ENCODE data around the gene PLD5. TPM values are rescaled to one million over a fixed set of nuclear protein-coding genes. Genes with fewer than 3 reads are reported as not detected.
"Not testable (repeated sequence)": the region's sequence is repeated elsewhere in the genome, so short reads cannot be mapped to it uniquely, and the experiment has no call there.

Gene PLD5
- total RNA-seq, 1 donor from 2014 or later, result 0.24 TPM

DNA sequence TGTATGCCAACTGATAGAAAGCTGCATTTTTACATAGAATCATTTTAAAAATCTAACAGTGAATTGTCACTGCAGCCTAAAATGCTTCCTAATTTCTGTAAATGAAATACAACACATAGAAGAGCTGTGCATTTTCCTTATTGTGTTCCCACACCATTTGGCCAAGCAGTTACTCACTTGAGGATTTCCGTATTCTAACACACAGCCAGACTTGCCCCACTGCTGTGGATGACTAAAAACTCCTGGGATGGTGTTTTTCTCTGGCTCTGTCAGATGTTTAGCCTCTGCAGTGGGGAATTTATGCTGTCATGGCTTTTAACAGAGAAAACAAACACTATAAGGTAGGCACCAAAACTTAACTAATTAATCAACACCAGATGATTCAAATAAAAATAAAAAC is 209.6 kb downstream of the PLD5 start:
- DNase-seq (ENCODE audit: low spot score); intact Hi-C loops (cut with DNase I): not testable (repeated sequence)

DNA sequence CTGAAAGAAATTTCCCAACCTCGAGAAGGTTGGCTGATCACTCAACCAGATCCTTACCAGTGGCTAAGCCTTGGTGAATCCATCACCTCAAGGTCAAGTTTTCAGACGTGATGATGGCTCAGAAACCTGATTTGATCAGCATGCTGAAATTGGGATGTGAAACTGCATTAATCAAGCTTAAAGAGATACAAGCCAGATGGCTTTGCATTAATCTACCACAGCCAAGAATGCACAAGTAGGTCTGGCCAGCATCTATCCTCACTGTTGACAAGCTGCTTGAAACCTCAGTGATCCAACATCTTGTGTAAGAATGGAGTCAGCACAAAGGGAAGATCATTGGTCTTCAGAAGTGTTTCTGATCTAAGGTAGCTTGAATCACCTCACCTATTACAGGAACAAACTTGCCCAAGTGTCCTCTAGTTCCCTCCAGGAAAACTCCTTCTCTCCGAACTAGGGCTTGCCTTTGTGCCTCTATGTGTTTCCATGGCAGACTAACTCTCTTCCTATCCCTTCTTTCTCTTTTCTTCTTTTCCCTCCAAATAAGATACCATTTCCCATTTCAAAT is 210.3 kb downstream of the PLD5 start:
- DNase-seq (ENCODE audit: low spot score); intact Hi-C loops (cut with DNase I): not testable (repeated sequence)

DNA sequence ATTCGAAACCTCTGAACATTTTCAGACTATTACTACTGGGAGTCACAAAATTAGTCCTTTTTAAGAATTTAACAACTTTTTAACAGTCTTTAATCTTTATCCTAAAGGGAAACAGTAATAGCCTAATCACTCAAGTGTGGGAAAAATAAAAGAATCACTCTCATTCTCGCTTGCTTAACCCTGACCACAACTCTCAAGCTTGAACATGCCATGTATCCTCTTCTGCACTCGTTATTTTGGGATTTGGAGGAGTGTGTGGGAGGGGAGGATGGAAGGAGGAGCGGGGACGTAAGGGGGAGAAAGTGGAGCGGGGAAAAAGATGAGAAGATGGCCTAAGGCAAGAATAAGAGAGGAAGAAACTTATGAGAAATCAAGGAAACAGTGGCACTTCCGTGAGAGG is 215.8 kb downstream of the PLD5 start:
- DNase-seq (ENCODE audit: low spot score); intact Hi-C loops (cut with DNase I): not testable (repeated sequence)

DNA sequence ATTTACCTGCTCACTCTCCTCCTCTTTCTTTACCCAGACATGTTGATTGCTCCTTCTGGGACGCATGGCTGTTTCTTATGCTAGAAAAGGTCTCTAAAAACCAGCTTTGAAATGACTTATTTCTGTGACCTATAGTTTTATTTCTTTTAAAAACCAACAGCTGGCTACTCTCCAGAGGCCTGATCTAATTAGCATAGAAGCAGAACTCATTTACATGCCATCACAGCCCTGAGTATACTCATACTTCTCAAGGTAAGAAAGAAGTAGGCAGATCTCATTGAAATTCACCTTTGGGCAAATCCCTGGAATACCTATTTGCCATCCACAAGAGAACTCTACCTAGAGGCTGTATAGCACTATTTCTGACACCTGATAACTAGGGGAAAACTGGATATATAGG is 230.7 kb downstream of the PLD5 start:
- intact Hi-C loops (cut with DNase I); DNase-seq (ENCODE audit: low spot score): not testable (repeated sequence)

DNA sequence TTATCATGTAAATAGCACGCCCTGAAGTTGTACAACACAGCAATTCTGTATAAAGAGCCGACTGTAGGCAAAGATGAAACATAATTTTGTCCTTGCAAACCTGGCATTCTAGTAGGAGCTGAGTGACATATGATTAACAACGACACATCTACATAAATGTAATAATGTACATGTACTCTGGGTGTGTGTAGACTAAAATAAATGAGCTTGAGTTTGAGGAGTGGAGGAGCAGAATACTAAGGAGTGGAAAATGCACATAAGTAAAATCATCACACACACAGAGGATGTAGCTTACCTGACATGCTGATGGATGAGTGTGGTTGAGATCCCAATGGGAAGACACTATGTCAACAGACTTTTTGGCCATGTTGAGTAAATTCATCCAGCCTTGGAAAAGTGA is 236.4 kb downstream of the PLD5 start:
- DNase-seq (ENCODE audit: low spot score); intact Hi-C loops (cut with DNase I): not testable (repeated sequence)

DNA sequence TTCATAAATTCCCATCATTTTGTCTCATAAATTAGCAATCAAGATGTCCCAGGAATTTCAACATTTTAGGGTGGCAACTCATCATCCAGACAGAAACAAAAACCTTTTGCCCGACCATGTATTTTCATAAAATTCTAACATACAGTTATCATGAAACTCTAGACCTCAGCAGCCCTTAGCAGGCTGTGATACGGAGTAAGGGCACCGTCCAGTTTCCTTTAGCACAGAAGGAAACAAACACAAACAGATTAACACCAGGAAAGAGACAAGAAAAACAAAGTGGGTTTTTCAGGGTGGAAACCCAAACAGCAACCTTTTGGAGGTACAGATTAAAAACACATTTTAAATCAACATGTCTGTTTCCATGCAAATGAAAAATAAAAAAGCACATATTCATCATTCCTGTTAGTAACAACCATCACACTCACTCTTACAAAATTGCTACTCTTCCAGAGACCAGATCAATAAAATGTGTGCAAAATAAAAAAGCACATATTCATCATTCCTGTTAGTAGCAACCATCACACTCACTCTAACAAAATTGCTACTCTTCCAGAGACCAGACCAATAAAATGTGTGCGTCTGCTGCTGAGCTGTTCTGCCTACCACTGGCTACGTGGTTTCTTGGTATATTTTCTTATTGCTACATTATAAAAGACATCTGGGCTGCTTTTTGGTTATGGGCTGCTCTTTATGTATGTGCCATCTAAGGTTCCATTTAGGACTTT is 241.6 kb downstream of the PLD5 start:
- DNase-seq (ENCODE audit: low spot score); intact Hi-C loops (cut with DNase I): not testable (repeated sequence)

DNA sequence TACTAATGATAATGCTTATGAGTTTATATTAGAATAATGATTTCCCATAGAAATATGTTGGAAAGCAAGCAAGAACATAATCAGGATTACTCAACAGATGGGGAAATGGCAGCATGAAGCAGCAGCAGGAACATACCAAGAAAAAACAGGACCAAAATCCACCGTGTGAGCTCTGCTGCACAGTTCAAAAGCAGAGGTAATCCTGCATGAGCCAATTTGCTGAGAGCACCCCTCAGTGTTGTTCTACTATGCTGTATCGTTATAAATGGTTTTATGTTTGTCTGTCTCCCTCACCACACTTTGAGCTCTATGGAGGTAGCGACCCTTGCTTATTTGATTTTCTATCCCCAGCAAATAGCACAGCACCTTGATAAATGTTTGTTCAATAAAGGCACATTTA is 246.1 kb downstream of the PLD5 start:
- DNase-seq (ENCODE audit: low spot score); intact Hi-C loops (cut with DNase I): not testable (repeated sequence)

DNA sequence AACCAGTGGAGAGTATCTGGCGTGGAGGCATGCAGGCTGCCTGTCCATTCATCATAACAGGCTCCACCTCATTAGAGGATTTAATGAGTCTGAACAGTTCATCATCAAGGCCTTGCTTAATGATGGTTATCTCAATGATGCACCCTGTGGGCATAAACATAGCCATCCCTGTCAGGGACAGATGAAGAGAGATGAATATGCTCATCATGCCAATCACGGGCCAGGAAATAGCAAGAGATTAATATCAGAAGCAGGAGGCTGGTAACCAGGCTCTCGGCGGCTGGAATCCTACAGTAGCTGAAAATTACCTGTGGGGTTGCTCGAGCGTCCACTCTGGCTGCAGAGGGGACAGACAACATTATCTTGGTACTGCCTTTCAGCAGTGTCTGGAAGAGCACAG is 247.7 kb downstream of the PLD5 start:
- DNase-seq (ENCODE audit: low spot score); intact Hi-C loops (cut with DNase I): not testable (repeated sequence)

DNA sequence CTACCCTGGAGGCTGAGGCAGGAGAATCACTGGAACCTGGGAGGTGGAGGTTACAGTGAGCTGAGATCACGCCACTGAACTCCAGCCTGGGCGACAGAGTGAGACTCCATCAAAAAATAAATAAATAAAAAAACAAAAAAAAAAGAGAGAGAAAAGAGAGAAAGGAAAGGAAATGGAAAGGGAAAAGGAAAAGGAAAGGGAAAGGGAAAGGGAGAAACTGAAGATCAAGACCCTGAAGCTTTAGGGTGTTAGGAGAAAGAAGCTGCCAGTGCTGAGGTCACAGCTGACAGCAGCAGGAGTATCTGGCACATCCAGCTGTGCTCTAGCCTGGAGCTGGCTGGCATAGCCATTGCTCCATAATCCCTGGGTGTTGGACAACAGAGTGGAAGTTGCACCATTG is 257.5 kb downstream of the PLD5 start:
- intact Hi-C loops (cut with DNase I); DNase-seq (ENCODE audit: low spot score): not testable (repeated sequence)

DNA sequence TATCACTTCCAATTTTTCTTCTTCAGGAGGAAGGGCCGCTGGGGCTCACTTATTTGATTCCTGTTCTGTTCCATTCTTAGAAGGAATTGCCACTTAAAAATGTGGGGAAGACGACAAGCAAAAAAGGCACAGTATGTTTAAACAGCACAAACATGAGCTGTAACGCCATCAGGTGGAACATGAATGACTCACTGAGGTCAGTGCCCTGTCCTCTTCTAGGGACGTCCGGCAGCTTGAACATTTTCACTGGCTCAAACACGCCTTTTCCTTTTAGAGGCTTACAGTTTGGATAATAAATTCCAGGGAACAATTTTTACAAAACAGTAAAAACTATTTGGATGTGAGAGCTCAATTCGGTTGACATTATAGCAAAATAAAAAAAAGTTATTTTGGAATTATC is 260.1 kb downstream of the PLD5 start:
- DNase-seq (ENCODE audit: low spot score); intact Hi-C loops (cut with DNase I): not testable (repeated sequence)

DNA sequence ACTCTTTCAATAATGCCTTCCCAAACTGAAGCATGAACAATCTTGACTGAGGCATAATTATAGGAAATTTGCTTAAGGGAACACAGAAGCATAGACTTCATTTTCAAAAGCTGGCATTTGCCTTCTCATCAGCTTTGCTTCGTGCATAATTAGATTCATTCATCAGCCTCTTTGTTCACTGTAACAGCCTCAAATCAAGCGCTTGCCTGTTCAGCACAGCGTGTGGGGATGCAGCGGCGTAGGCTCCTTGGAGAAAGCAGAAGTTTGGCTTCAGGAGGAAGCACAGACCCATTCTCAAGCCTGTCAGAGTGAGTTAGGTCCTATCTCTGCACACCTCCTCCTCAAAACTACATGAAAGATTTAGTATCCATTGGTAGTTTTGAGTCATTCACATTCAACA is 279.2 kb downstream of the PLD5 start:
- no peak for DNase-seq (ENCODE audit: low spot score)
- intact Hi-C loops (cut with DNase I), result no loop called here

DNA sequence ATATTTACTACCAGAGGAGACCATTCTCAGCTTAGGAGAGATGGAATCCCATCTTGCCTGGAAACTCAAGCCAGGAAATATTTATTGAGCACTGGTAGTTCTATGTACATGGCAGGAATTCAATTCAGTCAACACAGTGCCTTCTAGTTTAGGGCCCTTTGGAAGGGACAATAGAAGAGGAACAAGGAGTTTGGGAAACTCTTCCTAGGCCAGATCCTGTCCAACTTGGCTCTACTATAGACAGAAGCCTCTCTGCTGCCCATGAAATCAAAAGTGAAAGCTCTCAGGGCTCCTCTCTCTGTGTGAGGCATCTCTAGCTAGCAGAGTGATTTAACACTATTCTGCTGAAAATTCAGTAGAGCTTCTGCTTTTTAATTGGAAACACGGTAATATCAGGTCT is 281.0 kb downstream of the PLD5 start:
- intact Hi-C loops (cut with DNase I), result no loop called here
- no peak for DNase-seq (ENCODE audit: low spot score)

DNA sequence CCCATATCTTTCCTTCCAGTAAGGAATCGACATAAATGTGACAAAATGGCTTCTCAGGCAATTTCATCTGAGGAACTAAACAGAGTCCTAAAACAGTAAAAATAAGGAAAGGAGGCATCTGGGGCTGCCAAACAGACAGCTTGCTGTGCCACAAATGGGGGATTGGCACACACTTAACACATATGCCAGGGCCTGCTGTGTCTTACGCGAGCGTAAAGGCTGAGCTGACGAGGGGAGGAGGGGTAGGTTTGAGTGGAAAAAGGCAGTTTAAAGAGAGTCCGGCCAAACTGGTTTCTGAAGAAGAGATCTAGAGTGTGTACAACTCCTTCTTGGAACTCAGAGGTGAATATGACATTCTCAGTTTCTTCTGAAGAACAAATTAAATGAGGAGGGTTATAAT is 281.5 kb downstream of the PLD5 start:
- intact Hi-C loops (cut with DNase I), result no loop called here
- DNase-seq (ENCODE audit: low spot score), result no peak

DNA sequence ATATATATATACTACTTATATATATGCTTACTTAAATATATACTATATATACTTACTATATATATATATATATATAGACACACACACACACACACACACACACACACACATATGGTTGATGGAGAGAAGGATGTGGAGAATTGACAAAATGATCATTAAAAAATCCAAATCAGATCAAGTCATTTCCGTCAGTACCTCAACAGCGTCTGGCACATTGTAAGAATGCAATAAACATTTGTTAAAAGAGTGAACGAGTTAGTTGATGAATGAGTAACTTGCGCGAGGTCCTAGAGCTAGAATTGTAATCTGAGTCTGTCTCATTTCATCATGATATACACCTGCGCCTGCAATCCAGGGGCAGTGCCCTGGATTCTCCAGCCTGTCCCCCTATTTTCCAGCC is 282.6 kb downstream of the PLD5 start:
- DNase-seq (ENCODE audit: low spot score), result no peak
- intact Hi-C loops (cut with DNase I), result no loop called here

DNA sequence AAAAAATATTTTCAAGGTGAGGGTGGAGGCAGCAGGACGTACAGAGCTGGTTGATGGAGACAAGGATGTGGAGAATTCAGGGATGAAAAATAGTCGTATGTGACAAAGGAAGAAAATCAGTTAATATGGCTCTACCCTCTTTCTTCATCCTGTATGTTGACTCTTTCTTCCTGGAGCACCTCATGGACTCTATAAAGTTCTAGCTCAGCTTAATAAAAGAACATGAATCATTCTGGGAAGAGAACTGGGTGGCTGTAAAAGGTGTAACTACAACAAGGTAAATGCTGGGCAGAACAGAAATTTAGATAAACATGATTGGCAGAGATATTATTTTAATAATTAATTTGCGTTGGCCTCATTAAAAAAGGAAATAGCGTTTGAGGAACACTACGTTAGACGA is 283.8 kb downstream of the PLD5 start:
- intact Hi-C loops (cut with DNase I), result no loop called here
- no peak for DNase-seq (ENCODE audit: low spot score)

DNA sequence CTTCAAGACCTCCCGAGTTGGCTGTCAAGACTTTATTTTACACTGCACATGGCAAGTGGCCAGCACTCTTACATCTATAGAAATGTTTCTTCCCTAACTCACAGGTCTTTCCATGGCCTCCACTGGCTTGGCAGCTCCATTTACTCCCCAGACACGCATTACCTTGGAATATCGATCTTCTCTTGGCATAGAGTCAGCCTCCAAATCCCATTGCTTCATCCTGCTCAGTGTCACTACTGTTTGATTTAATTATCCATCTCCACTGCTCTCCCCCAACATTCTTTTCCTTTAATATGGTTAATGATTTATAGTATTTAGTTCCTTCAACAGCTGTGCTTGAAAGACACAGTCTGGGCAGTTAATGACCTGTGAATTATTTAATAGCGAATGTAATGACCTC is 284.4 kb downstream of the PLD5 start:
- no peak for DNase-seq (ENCODE audit: low spot score)
- intact Hi-C loops (cut with DNase I), result no loop called here

DNA sequence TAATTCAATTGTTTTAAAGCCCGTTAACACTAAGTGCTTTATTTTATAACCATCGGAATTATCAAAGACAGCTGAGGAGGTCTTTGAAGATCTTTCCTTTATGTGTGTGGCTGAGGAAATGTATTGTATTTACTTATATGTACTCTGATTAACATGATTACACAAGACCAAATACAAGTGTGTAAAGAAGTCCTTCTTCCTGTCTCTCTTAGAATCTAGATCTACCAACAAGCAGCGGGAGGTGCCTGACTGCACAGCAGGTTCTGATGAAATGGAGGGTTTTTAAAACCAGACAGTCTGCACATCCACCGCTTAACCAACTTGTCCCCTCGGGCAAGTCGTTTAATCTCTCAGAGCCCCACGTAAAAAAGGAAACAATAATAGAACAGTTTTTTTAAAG is 285.1 kb downstream of the PLD5 start:
- DNase-seq (ENCODE audit: low spot score), result no peak
- intact Hi-C loops (cut with DNase I), result no loop called here

DNA sequence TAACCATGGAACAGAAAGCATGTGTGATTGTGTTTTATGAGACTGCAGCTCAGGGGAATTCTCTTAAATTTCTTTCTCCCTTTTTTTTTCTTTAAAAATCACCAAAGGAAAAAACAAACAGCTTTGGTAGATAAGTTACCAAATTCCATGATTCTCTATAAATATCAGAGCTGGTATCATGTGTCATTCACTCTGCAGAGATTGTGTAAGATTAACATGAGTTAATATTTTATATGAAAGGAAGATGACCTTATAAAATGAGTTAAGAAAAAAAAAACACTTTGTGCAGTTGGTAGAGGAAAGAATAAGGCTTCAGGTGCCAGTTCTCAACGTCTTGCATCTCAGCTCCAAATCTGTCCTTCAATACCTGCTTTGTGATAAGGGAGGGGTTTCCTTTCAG is 287.4 kb downstream of the PLD5 start:
- intact Hi-C loops (cut with DNase I), result no loop called here
- no peak for DNase-seq (ENCODE audit: low spot score)

DNA sequence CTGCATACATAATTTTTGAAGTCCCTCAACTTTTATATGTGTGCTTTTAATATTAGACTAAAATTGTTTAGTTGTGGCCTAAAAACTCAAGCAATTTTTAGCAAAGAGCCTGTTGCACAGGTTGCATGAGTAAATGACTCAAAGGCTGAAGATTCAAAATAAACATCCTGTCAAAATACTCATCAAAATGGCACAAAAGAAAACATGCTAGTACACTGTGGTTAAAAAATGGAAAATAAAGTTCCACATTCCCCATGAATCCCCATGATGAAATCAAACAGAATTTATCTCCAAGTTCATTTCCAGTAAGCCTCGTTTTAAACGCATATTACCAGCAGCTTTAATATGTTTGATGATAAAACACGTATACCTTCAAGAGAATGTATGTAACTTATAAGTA is 295.5 kb downstream of the PLD5 start:
- DNase-seq (ENCODE audit: low spot score), result no peak
- intact Hi-C loops (cut with DNase I), result no loop called here

DNA sequence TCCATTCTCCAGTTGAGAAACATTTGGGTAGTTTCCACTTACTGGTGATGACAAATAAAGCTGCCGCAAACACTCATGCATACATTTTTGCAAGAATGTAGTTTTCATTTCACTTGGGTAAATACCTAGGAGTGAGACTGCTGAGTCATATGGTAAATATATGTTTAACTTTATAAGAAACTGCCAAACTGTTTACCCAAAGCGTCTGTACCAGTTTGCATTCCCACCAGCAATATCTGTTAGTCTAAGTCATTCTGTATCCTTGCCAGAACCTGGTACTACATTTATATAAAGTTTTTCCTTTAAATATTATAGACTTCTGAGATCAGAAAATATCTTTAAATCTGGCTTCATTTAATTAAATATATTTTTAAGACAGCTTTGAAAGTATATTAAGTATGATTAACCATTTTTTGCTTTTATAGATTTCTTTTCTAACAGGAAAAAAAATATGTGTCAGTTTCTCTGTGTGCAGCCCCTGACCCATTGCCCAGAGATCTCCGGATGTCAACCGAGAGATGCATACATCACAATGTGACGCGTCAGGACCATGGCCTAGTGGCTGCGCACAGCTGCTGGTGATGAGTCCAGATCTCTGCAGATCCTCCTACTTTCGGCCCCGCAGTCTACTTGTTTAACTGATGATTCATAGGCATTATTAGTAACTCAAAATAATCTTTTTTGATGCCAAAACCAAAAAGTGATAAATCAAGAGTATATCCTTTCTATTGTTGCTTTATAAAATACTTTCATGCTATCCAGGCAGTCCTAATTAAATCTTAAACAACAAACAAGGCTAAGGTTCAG is 298.5 kb downstream of the PLD5 start:
- DNase-seq (ENCODE audit: low spot score), result no peak
- intact Hi-C loops (cut with DNase I), result no loop called here
